ENCODE measurements around the gene C1orf21.

Gene C1orf21

DNA sequence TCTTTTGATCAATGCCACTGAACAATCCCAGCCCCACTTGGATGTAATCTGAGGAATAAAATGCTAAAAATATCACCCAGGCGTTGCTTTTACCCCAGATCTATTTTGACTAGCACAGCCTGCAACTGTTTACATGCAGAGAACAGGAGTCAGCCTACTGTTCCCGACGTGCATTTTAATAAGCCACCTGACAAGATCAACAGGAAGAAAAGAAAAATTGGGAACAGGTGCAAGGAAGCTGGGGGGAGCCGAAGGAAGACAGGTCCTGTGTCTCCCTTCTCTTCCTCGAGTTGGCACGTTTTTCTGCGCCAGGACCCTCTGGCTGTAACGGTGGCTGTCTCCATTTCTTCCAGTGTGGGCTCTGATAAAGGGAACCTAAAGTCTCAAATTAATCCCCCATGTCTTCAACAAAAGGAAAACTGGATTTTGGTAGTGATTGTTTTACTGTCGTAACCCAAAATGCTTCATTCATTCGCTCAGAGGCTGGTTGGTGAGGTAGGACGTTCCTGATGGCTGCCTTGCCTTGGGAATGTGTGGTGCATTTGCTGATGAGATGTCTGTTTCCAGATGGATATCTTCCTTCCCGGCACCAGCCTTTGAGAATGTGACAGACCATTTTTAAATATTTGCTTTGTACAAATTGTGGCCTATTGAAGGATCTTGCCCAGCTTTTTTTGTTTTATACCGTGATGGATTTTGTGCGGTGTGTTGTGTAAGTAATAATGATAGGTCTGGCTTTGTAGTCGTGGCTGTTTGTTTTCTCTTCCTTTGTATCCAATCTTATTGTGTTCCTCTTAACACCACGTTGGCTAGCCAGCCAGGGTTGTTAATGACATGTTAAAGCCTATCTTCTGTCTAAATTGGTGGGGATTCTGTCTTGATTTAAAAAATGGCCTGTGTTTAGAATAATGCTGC, 117.5 kb downstream of the C1orf21 start:
- TF ChIP-seq, protein P1, sequence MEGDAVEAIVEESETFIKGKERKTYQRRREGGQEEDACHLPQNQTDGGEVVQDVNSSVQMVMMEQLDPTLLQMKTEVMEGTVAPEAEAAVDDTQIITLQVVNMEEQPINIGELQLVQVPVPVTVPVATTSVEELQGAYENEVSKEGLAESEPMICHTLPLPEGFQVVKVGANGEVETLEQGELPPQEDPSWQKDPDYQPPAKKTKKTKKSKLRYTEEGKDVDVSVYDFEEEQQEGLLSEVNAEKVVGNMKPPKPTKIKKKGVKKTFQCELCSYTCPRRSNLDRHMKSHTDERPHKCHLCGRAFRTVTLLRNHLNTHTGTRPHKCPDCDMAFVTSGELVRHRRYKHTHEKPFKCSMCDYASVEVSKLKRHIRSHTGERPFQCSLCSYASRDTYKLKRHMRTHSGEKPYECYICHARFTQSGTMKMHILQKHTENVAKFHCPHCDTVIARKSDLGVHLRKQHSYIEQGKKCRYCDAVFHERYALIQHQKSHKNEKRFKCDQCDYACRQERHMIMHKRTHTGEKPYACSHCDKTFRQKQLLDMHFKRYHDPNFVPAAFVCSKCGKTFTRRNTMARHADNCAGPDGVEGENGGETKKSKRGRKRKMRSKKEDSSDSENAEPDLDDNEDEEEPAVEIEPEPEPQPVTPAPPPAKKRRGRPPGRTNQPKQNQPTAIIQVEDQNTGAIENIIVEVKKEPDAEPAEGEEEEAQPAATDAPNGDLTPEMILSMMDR (IDR thresholded peaks at IDR 0.05): no peak

DNA sequence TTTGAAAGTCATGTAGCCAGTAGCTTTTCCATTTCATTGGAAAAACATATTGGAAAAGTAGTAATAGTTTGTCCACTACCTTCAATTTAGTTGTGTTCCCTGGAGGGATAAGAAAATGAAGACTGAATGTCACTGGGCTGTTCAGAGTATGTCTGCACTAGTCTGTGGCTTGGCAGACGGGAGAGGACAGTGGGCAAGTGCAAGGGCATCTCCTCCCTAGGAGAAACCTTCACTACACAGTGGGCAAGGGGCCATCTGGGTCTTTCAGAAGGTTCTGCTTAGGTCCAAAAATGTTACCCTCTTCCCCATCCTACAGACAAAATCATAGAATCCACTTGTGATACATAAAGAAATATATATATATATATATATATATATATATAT, 118.1 kb downstream of the C1orf21 start:
- TF ChIP-seq, protein P1 (IDR thresholded peaks at IDR 0.05): no peak

DNA sequence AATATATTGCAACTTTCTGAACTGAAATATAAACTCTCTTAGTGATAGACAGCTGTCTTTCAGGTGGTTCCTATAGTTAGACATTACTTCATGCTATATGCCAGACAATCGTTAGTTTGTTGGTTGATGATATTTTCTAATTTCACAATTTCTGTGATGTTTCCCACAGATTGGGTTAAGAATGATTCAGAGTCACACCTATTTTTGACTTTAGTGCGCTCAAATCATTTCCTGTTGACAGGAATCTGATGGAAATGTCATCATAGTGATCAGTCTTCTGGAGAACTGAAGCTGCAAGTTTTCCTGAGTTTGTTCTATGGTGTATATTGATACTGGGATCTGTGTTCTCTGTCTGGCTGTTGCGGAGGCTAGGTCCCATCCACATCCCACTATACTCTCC, 119.7 kb downstream of the C1orf21 start:
- TF ChIP-seq, protein P1 (IDR thresholded peaks at IDR 0.05): no peak

DNA sequence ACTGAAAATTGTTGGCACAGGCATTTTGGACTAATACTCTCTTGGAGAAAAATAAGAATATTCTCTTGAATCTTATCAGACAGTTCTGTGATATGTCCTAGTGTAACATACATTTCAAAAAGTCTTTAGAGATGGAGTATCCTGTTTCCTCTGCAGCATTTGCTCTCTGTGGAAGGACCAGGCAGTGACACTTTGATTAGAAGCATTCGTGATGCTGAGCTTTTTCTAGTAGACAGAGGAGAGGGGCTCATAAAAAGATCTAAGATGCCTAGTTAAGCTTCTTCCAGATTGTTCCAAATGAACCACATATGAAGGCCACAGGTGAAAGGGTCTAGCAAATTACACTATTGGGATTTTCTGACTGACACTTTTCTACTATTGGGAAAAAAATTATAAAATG, 120.3 kb downstream of the C1orf21 start:
- TF ChIP-seq, protein P1 (IDR thresholded peaks at IDR 0.05): no peak

DNA sequence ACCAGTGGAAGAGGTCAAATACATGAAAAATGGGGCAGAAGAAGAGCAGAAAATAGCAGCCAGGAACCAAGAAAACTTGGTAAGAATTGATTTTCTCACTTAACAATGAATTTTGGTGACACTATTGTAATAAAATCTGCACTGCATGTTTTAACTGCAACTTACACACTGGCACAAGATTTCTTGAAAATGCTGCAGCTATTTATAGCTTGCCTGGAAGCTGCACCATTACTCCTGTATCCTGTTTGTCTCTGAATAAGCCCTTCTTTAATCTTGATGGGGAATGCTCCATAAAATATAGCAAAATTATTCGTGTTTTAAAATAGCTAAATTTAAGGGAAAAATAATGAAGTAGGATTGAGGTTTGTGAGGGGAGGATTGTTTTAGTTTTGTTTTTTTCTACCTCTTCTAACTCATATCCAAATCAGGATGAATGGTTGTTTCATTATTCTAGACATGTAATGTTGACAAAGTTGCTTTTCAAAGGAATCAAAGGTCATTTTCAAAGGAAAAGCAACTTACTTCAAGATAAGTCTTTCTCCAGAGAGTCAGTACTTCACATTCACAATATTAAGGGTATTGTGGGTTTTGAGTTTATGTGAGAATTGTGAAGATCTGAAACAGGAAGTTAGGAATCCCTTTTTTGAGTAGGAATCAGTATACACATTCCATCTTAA, 120.9 kb downstream of the C1orf21 start:
- TF ChIP-seq, protein P1 (IDR thresholded peaks at IDR 0.05): no peak

DNA sequence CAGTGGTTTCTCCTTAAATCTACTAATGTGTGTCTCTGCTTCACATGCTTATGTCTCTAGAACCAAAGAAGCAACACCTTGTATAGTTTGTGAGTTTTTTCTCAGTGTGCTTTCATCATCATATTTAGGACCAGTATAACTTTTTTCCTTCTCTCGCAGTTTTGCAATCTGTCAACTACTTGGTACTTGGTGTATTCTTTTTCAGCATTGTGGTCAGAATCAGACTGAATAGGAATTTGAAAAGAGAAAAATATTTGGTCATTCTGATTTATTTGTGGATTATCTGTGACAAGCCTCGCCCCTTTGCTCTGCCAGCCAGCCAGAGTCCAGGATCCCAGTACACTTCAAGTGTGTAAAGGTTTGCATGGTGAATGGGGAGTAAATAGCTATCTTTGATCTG, 122.3 kb downstream of the C1orf21 start:
- TF ChIP-seq, protein P1 (IDR thresholded peaks at IDR 0.05): no peak

DNA sequence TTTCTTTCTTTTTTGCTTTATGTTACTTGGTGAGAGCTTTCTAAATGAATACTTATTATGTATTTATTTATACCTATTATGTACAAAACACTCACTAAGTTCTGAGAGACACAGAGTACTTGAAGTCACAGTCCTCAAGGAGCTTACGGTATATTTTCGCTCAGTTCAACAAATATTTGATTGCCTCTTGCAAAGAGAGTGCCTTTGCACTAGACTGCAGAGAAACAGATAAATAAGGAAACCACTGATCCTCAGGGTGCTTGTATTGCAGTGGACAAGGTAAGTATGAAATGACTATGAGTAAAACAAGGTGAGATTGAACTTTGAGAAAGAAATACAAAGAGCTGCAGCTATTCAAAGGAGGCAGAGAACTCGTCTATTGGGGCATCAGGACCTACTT, 123.3 kb downstream of the C1orf21 start:
- TF ChIP-seq, protein P1 (IDR thresholded peaks at IDR 0.05): no peak
